Measurements from ENCODE around the gene COP1. TPM values are rescaled to one million over a fixed set of nuclear protein-coding genes. Genes with fewer than 3 reads are reported as not detected.

Gene COP1
- polyA plus RNA-seq, 3 donors, result 44.0 to 74.2 (median 68.6) TPM

DNA sequence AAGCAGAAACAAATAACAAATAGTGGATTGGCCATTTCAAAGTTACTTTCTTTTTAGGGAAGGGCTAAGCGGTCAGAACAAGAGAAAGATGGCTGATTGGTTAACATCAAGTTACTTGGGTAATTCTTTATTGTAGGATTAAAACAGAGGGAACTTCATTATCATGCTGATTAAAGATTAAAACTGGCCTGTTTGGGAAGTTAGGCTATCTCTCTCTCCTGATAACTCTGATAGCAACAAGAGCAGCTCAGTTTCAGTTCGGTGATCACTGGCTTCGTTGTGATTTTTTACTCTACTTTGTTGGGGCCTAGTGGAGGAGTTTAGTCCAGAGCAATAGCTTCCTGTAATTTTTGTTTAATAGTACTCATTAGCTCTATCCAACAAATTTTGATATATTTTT lies 20.5 kb upstream of the COP1 start:
- Histone ChIP-seq H3K27me3 (ENCODE audit: control insufficient read depth in 2 of 2, insufficient read depth in 2 of 2, low read length in 2 of 2) (no peaks in the 10 kb centered on the region), H3K27ac (ENCODE audit: low read depth in 1 of 2, low read length in 2 of 2) (no peak overlapping the region), H3K36me3 (replicated peaks in 1 of 2; ENCODE audit: control insufficient read depth in 1 of 2, insufficient read depth in 2 of 2, low read length in 2 of 2) (no peaks in the 10 kb centered on the region), H4K20me1 (ENCODE audit: insufficient read depth, low read length) (no peaks in the 10 kb centered on the region), H2AFZ (ENCODE audit: insufficient read depth, low read depth, low read length, poor library complexity, severe bottlenecking) (no peak overlapping the region), H3K79me2 (ENCODE audit: insufficient read depth, low read length) (no peaks in the 10 kb centered on the region), H3K9me3 (replicated peaks in 1 of 2; ENCODE audit: control insufficient read depth in 1 of 2, insufficient read depth in 1 of 2, low read length in 2 of 2) (peaks cover 3 to 12% of the 10 kb centered on the region in 2 donors), H3K9ac (ENCODE audit: insufficient read depth, low read length, poor library complexity, severe bottlenecking) (no peak overlapping the region), H3K4me3 (replicated peaks in 1 of 3; ENCODE audit: low read depth in 2 of 3, low read length in 3 of 3) (no peak overlapping the region), H3K4me2 (replicated peaks; ENCODE audit: extremely low read depth, low read length, poor library complexity, severe bottlenecking) (no peak overlapping the region), H3K4me1 (ENCODE audit: control insufficient read depth in 1 of 2, insufficient read depth in 2 of 2, low read length in 2 of 2) (no peaks in the 10 kb centered on the region)
- H3K36me3 Mint-ChIP-seq, result no peaks in the 10 kb centered on the region
- H3K9me3 Mint-ChIP-seq, result peaks cover 6 to 20% (median 8%) of the 10 kb centered on the region in 7 donors
- TF ChIP-seq, protein P1, sequence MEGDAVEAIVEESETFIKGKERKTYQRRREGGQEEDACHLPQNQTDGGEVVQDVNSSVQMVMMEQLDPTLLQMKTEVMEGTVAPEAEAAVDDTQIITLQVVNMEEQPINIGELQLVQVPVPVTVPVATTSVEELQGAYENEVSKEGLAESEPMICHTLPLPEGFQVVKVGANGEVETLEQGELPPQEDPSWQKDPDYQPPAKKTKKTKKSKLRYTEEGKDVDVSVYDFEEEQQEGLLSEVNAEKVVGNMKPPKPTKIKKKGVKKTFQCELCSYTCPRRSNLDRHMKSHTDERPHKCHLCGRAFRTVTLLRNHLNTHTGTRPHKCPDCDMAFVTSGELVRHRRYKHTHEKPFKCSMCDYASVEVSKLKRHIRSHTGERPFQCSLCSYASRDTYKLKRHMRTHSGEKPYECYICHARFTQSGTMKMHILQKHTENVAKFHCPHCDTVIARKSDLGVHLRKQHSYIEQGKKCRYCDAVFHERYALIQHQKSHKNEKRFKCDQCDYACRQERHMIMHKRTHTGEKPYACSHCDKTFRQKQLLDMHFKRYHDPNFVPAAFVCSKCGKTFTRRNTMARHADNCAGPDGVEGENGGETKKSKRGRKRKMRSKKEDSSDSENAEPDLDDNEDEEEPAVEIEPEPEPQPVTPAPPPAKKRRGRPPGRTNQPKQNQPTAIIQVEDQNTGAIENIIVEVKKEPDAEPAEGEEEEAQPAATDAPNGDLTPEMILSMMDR (IDR thresholded peaks at IDR 0.05), result no peak
- H3K27me3 Mint-ChIP-seq (ENCODE audit: low read depth in 3 of 3), result peaks cover 0 to 2% (median 0%) of the 10 kb centered on the region in 3 donors
- no peaks in the 10 kb centered on the region for H3K4me1 Mint-ChIP-seq
- DNase-seq, result no peak
- H3K27ac Mint-ChIP-seq, result no peak overlapping the region
- no peak overlapping the region for H3K4me3 Mint-ChIP-seq
- intact Hi-C loops (cut with micrococcal nuclease), result no loop called here
- WGBS (ENCODE audit: insufficient coverage), result no CpG with 5 or more reads among the region's 3 CpGs

DNA sequence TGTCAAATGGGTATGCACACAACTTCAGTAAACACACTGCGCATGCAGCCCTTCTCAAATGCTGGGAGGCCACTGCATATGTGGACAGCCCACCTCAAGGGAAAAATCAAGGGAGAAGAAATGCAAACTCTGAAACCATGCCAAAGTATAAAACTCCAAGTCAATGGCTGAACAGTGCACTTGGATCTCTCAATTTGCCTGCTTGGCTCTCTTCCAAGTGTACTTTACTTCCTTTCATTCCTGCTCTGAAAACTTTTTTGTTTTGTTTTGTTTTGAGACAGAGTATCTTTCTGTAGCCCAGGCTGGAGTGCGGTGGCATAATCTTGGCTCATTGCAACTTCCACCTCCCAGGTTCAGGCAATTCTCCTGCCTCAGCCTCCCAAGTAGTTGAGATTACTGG lies 18.8 kb upstream of the COP1 start:
- H2AFZ ChIP-seq (ENCODE audit: insufficient read depth, low read depth, low read length, poor library complexity, severe bottlenecking), result no peak overlapping the region
- DNase-seq, result no peak
- Mint-ChIP-seq H3K36me3 (no peaks in the 10 kb centered on the region), H3K4me3 (no peak overlapping the region), H3K27ac (no peak overlapping the region), H3K27me3 (ENCODE audit: low read depth in 3 of 3) (peaks cover 0 to 2% (median 0%) of the 10 kb centered on the region in 3 donors), H3K9me3 (peaks cover 2 to 12% (median 4%) of the 10 kb centered on the region in 7 donors), H3K4me1 (no peaks in the 10 kb centered on the region)
- H4K20me1 ChIP-seq (ENCODE audit: insufficient read depth, low read length), result no peaks in the 10 kb centered on the region
- no peak overlapping the region for H3K4me2 ChIP-seq (replicated peaks; ENCODE audit: extremely low read depth, low read length, poor library complexity, severe bottlenecking)
- no peak overlapping the region for H3K4me3 ChIP-seq (replicated peaks in 1 of 3; ENCODE audit: low read depth in 2 of 3, low read length in 3 of 3)
- H3K36me3 ChIP-seq (replicated peaks in 1 of 2; ENCODE audit: control insufficient read depth in 1 of 2, insufficient read depth in 2 of 2, low read length in 2 of 2), result no peaks in the 10 kb centered on the region
- H3K79me2 ChIP-seq (ENCODE audit: insufficient read depth, low read length), result no peaks in the 10 kb centered on the region
- H3K27me3 ChIP-seq (ENCODE audit: control insufficient read depth in 2 of 2, insufficient read depth in 2 of 2, low read length in 2 of 2), result no peaks in the 10 kb centered on the region
- intact Hi-C loops (cut with micrococcal nuclease), result no loop called here
- H3K9me3 ChIP-seq (replicated peaks in 1 of 2; ENCODE audit: control insufficient read depth in 1 of 2, insufficient read depth in 1 of 2, low read length in 2 of 2), result peaks cover 0 to 5% of the 10 kb centered on the region in 2 donors
- 100% methylated on average over 2 of the region's 2 CpGs for WGBS (ENCODE audit: insufficient coverage)
- no peak overlapping the region for H3K9ac ChIP-seq (ENCODE audit: insufficient read depth, low read length, poor library complexity, severe bottlenecking)
- no peaks in the 10 kb centered on the region for H3K4me1 ChIP-seq (ENCODE audit: control insufficient read depth in 1 of 2, insufficient read depth in 2 of 2, low read length in 2 of 2)
- TF ChIP-seq, protein P1 (IDR thresholded peaks at IDR 0.05), result no peak
- no peak overlapping the region for H3K27ac ChIP-seq (ENCODE audit: low read depth in 1 of 2, low read length in 2 of 2)

Data from CD14-positive monocyte (primary cell).